OCI-LY3 (cell line): ENCODE results near the gene PLEKHA7.
"Not testable (repeated sequence)": the region's sequence is repeated elsewhere in the genome, so short reads cannot be mapped to it uniquely, and the experiment has no call there.

Source experiments
- H2AFZ ChIP-seq: fragments of 200-600, 300-600 bp; shearing (Covaris generic); 2 replicates; pipeline ENCODE4 v1.6.0; 2014; ENCODE audit warnings: antibody characterized with exemption, low read depth, low read length
- H3K27ac ChIP-seq: fragments of 200-600, 300-600 bp; sonication (generic); 2 replicates; pipeline ENCODE4 v1.5.1; 2014; ENCODE audit warnings: mild to moderate bottlenecking, low read length, moderate library complexity, mixed read lengths
- H3K27me3 ChIP-seq: fragments of 200-600, 300-600 bp; sonication (generic); 2 replicates; pipeline ENCODE4 v1.6.1; 2014; ENCODE audit warnings: low read depth, low read length, mixed read lengths
- H3K36me3 ChIP-seq: fragments of 200-600, 300-600 bp; sonication (generic); replicated peaks from 2 replicates; pipeline ENCODE3; 2014; ENCODE audit warnings: low read depth, low read length, mixed read lengths
- H3K4me1 ChIP-seq: fragments of 300-600, 200-600 bp; sonication (generic); 2 replicates; pipeline ENCODE4 v1.6.1; 2014; ENCODE audit warnings: low read length, mixed read lengths
- H3K4me2 ChIP-seq: fragments of 200-600, 300-600 bp; sonication (generic); 2 replicates; pipeline ENCODE4 v1.6.1; 2014; ENCODE audit warnings: low read length, mixed read lengths
- H3K4me3 ChIP-seq: fragments of 300-600, 200-600 bp; sonication (generic); 2 replicates; pipeline ENCODE4 v1.5.1; 2014; ENCODE audit warnings: antibody characterized with exemption, mild to moderate bottlenecking, low read length, moderate library complexity
- H3K79me2 ChIP-seq: fragments of 300-600, 200-600 bp; shearing (Covaris generic); 2 replicates; pipeline ENCODE4 v1.6.1; 2014; ENCODE audit warnings: mild to moderate bottlenecking, low read length, mixed read lengths
- H3K9ac ChIP-seq: fragments of 300-600, 200-600 bp; shearing (Covaris generic); 2 replicates; pipeline ENCODE4 v1.6.0; 2014; ENCODE audit warnings: mild to moderate bottlenecking, low read length, moderate library complexity
- H3K9me3 ChIP-seq: fragments of 200-600, 300-600 bp; shearing (Covaris generic); 2 replicates; pipeline ENCODE4 v1.6.1; 2014; ENCODE audit warnings: low read length, mixed read lengths; ENCODE audit not compliant: insufficient read depth
- H4K20me1 ChIP-seq: fragments of 200-600, 300-600 bp; sonication (generic); 2 replicates; pipeline ENCODE4 v1.6.1; 2016; ENCODE audit warnings: low read length, mixed read lengths; ENCODE audit not compliant: insufficient read depth
- EZH2phosphoT487 ChIP-seq: fragments of 200-600 bp; shearing (Covaris generic); IDR thresholded peaks from 2 replicates; pipeline ENCODE4 v1.6.1; 2018; ENCODE audit warnings: antibody characterized with exemption, mixed run types, low read depth
- TF ChIP-seq, protein P1 (sequence below): fragments of 200-600, 300-600 bp; sonication (generic); IDR thresholded peaks from 2 replicates; pipeline ENCODE4 v1.5.1; 2014; ENCODE audit warnings: antibody characterized with exemption, low read length, low read depth

The PLEKHA7 gene

DNA sequence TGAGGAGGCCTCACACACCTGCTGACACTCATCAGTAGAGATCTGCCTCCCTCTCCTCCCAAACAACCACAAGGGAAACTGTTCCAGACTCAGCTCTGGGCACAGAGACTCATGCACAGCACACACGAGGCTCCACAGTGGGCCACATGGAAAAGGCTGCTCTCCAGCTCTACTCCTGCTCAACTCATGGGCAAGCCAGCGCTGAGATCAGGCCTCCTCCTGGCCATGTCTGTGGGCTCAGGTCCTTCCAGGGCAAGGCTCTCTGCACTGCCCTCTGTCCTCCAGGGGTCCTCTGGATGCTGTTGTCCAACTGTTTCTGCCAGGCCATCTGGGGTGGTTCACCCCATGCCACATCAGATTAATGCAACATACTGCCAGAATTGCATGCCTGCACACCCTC lies 46.0 kb downstream of the PLEKHA7 start:
- no peaks in the 10 kb centered on the region for H3K27me3 ChIP-seq
- H2AFZ ChIP-seq: no peak overlapping the region
- H3K9me3 ChIP-seq: no peaks in the 10 kb centered on the region
- no peaks in the 10 kb centered on the region for H3K36me3 ChIP-seq
- no peak overlapping the region for H3K4me3 ChIP-seq
- H3K4me2 ChIP-seq: no peak overlapping the region
- H3K4me1 ChIP-seq: no peaks in the 10 kb centered on the region
- TF ChIP-seq, protein P1, sequence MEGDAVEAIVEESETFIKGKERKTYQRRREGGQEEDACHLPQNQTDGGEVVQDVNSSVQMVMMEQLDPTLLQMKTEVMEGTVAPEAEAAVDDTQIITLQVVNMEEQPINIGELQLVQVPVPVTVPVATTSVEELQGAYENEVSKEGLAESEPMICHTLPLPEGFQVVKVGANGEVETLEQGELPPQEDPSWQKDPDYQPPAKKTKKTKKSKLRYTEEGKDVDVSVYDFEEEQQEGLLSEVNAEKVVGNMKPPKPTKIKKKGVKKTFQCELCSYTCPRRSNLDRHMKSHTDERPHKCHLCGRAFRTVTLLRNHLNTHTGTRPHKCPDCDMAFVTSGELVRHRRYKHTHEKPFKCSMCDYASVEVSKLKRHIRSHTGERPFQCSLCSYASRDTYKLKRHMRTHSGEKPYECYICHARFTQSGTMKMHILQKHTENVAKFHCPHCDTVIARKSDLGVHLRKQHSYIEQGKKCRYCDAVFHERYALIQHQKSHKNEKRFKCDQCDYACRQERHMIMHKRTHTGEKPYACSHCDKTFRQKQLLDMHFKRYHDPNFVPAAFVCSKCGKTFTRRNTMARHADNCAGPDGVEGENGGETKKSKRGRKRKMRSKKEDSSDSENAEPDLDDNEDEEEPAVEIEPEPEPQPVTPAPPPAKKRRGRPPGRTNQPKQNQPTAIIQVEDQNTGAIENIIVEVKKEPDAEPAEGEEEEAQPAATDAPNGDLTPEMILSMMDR: no peak
- TF ChIP-seq EZH2phosphoT487: no peak
- no peaks in the 10 kb centered on the region for H4K20me1 ChIP-seq
- H3K27ac ChIP-seq: no peak overlapping the region
- no peak overlapping the region for H3K9ac ChIP-seq
- no peaks in the 10 kb centered on the region for H3K79me2 ChIP-seq

DNA sequence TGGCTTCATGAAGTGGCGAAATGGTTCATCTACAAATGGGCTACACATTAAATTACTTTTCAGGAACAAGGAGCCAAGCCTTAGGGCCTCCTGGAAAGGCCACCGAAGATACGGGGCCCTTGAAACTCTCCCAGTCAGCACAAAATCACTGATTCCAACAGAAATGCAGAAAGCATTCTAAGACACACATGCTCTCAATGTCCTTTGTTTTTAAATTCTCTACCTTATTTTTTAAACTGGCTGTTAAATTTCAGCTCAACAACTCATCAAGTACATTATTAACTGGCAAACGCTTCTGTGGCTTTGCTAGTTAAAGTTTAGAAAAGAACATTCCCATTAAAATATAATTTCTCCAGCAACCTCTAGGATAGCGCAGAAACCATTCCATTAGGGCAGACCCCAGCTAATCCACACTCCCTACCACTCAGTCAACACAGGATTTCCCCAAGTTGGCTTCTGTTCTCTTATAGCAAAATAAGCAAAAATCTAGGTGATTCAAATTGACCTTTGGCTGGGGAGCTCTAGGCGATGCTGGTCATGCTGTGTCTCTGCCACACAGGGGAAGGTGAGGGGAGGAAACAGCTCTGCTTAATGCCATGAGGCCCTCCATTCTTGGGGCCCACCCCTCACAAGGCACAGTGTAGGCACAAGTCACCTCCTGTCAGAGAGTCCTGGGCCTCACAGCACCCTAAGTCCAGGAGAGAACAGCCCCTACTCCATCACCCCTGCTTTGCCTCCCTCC lies 47.1 kb downstream of the PLEKHA7 start:
- H3K9ac ChIP-seq: no peak overlapping the region
- H3K4me1 ChIP-seq: no peaks in the 10 kb centered on the region; the same call in 1 of the 2 replicates
- H3K4me3 ChIP-seq: no peak overlapping the region
- H3K79me2 ChIP-seq: no peaks in the 10 kb centered on the region
- TF ChIP-seq, protein P1: no peak
- TF ChIP-seq EZH2phosphoT487: no peak
- no peaks in the 10 kb centered on the region for H3K27me3 ChIP-seq
- no peak overlapping the region for H3K27ac ChIP-seq
- H3K36me3 ChIP-seq: no peaks in the 10 kb centered on the region
- H4K20me1 ChIP-seq: no peaks in the 10 kb centered on the region
- H3K4me2 ChIP-seq: no peak overlapping the region
- no peaks in the 10 kb centered on the region for H3K9me3 ChIP-seq
- no peak overlapping the region for H2AFZ ChIP-seq

DNA sequence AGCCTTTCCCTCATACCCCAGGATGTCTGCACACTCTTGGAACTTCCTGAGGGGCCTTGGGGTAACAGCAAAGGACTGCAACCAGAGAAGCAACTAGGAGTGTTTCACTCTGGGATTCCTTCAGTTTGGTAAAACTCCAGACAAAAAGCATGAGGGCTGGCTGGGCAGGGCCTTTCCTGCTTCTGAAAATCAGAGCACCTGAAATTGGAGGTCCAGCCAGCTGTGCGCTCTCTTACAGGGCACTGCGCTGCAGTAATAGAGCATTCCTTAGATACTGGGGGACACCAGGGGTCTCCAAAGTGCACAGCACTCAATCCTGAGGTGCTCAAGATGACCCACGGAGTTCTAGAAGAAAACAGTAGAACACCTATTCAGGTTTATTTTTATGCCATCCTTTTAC lies 49.7 kb downstream of the PLEKHA7 start:
- Histone ChIP-seq H3K4me3 (no peak overlapping the region), H3K27me3 (no peaks in the 10 kb centered on the region), H3K4me1 (no peaks in the 10 kb centered on the region; the same call in 1 of the 2 replicates), H3K36me3 (no peaks in the 10 kb centered on the region), H2AFZ (no peak overlapping the region), H3K79me2 (no peaks in the 10 kb centered on the region), H3K9ac (no peak overlapping the region), H4K20me1 (no peaks in the 10 kb centered on the region), H3K27ac (no peak overlapping the region), H3K4me2 (no peak overlapping the region), H3K9me3 (no peaks in the 10 kb centered on the region)
- TF ChIP-seq, protein P1: no peak
- TF ChIP-seq EZH2phosphoT487: no peak

DNA sequence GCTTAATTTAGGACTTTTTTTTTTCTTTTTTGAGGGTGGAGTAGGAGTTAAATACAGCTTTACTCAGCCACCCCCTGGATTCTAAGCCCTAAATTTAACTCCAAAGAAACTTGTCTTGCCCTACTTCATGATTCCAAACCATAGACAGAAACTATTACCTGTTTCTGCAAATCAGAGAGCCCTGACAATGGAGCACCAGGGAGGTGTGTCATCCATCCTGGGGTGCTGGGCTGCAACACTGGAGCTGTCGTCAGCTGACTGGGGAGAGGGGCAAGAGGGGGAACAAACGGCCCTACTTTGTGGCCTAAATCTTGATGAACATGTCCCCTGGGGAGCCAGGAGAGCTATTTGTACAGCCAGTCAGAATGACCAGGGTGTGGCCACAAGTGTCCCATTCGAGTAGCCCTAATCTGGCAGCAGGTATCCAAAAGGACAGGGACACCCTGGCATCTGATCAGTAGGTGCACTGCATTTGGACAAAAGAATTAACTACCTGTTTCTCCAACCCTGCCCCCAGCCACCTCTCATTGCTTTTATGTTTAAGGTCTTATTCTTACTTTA lies 50.8 kb downstream of the PLEKHA7 start:
- H3K4me1 ChIP-seq: no peaks in the 10 kb centered on the region; the same call in 1 of the 2 replicates
- no peak overlapping the region for H3K9ac ChIP-seq
- no peaks in the 10 kb centered on the region for H4K20me1 ChIP-seq
- TF ChIP-seq, protein P1: no peak
- TF ChIP-seq EZH2phosphoT487: no peak
- H3K27me3 ChIP-seq: no peaks in the 10 kb centered on the region
- H2AFZ ChIP-seq: no peak overlapping the region
- no peaks in the 10 kb centered on the region for H3K9me3 ChIP-seq
- H3K36me3 ChIP-seq: no peaks in the 10 kb centered on the region
- H3K27ac ChIP-seq: no peak overlapping the region
- no peaks in the 10 kb centered on the region for H3K79me2 ChIP-seq
- H3K4me2 ChIP-seq: no peak overlapping the region
- H3K4me3 ChIP-seq: no peak overlapping the region

DNA sequence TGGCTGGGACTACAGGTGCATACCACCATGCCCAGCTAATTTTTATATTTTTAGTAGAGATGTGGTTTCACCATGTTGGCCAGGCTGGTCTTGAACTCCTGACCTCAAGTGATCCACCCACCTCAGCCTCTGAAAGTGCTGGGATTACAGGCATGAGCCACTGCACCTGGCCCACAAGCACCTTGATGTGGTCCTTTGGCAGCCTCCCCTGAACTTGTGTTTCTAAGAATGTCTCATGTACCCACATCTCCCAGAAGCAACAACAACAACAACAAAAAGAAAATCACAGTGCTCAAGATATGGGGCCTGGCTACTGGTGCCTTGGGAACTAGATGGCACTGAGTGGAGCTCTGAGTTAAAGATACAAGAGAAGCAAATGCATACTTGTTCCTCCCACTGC lies 51.6 kb downstream of the PLEKHA7 start:
- H3K4me3 ChIP-seq, H3K4me2 ChIP-seq, H3K9ac ChIP-seq, H3K27ac ChIP-seq, H3K79me2 ChIP-seq, H2AFZ ChIP-seq, H4K20me1 ChIP-seq, H3K9me3 ChIP-seq, H3K27me3 ChIP-seq, H3K36me3 ChIP-seq, H3K4me1 ChIP-seq: not testable (repeated sequence)
